A673 (cell line): Measurements from ENCODE around the gene RLF. TPM values are rescaled to one million over a fixed set of nuclear protein-coding genes. Genes with fewer than 3 reads are reported as not detected.

Experiments used
- BruUV-seq: library from RNA; stranded (reverse); fragments of 400-500 nt; replicated peaks from 2 replicates; lab custom pipeline; 2021; lab: Mats Ljungman, UMichigan
- CTCF ChIA-PET: fragments of 300-600 bp; sonication (Branson Sonifier 250); formaldehyde crosslinking; loops from one replicate; lab custom pipeline; 2022; ENCODE audit warnings: antibody characterized with exemption; lab: Charles Lee
- POLR2A ChIA-PET: fragments of 300-600 bp; sonication (Branson Sonifier 250); formaldehyde crosslinking; loops from one replicate; lab custom pipeline; 2022; ENCODE audit warnings: antibody characterized with exemption; ENCODE audit not compliant: low non-redundant PET; lab: Charles Lee
- DNase-seq: peaks from one replicate; pipeline ENCODE4 v3.0.0-alpha.2; 2015; ENCODE audit warnings: low spot score
- H3K27ac ChIP-seq: fragments of 200-600 bp; sonication (generic); 2 replicates; pipeline ENCODE4 v1.5.1; 2016; ENCODE audit warnings: mixed run types, low read depth, mild to moderate bottlenecking, mixed read lengths, antibody characterized with exemption, low read length; ENCODE audit not compliant: poor library complexity, severe bottlenecking
- H3K27me3 ChIP-seq: fragments of 200-600 bp; sonication (generic); replicated peaks from 2 replicates; pipeline ENCODE4 v1.6.1; 2017; ENCODE audit warnings: mixed run types, low read depth, mild to moderate bottlenecking, mixed read lengths, antibody characterized with exemption, low read length; ENCODE audit not compliant: insufficient read depth, poor library complexity
- H3K36me3 ChIP-seq: fragments of 200-600 bp; sonication (generic); 2 replicates; pipeline ENCODE4 v1.6.1; 2016; ENCODE audit warnings: mixed run types, mild to moderate bottlenecking, mixed read lengths, antibody characterized with exemption, low read length; ENCODE audit not compliant: insufficient read depth, poor library complexity, severe bottlenecking
- H3K4me1 ChIP-seq: fragments of 200-600 bp; sonication (generic); 2 replicates; pipeline ENCODE4 v1.6.1; 2017; ENCODE audit warnings: mixed run types, mild to moderate bottlenecking, mixed read lengths, antibody characterized with exemption, low read length; ENCODE audit not compliant: insufficient read depth, poor library complexity, severe bottlenecking
- H3K4me3 ChIP-seq: fragments of 200-600 bp; sonication (generic); 2 replicates; pipeline ENCODE4 v1.5.1; 2016; ENCODE audit warnings: low read depth, mixed run types, mild to moderate bottlenecking, mixed read lengths, low read length; ENCODE audit not compliant: poor library complexity, severe bottlenecking
- H3K9me3 ChIP-seq: fragments of 200-600 bp; sonication (generic); 2 replicates; pipeline ENCODE4 v1.6.1; 2016; ENCODE audit warnings: mixed run types, low read depth, mild to moderate bottlenecking, mixed read lengths, antibody characterized with exemption, low read length; ENCODE audit not compliant: poor library complexity, severe bottlenecking
- CTCF ChIP-seq: fragments of 300-800, 200-600 bp; sonication (generic); conservative IDR thresholded peaks from 2 replicates; pipeline ENCODE4 v1.5.1; 2017; ENCODE audit warnings: low read depth, mild to moderate bottlenecking, antibody characterized with exemption, low read length, moderate library complexity, mixed read lengths
- EZH2 ChIP-seq: fragments of 200-600 bp; sonication (generic); IDR thresholded peaks from 2 replicates; pipeline ENCODE4 v1.6.1; 2017; ENCODE audit warnings: borderline replicate concordance, low read depth, mild to moderate bottlenecking, mixed read lengths, antibody characterized with exemption, low read length; ENCODE audit not compliant: poor library complexity, severe bottlenecking
- intact Hi-C: fragments of 100-400 bp; cut with micrococcal nuclease; formaldehyde crosslinking; loops from one replicate; pipeline ENCODE4 v1.10.0; 2022; ENCODE audit not compliant: unreplicated experiment
- total RNA-seq: library from RNA; stranded (reverse); gene quantifications from 2 replicates; pipeline ENCODE4 v1.2.3, GENCODE V29; 2021

RLF gene
- total RNA-seq, 1 experiment from 2014 or later: 18.1 TPM

- POLR2A ChIA-PET: interaction anchor here (0.5 to 0.6 kb wide), 2 partner anchors 167 to 272 kb away, joined by 3 to 5 read pairs; no protein-coding TSS in a partner anchor
- DNase-seq: no peak
- intact Hi-C loops: no loop called here
- TF ChIP-seq CTCF: no peak
- TF ChIP-seq EZH2: no peak
- no peaks in the 10 kb centered on the region for H3K4me1 ChIP-seq
- no peak overlapping the region for H3K27ac ChIP-seq
- peak overlapping the region; percentile 39 for H3K4me3 ChIP-seq
- no peaks in the 10 kb centered on the region for H3K9me3 ChIP-seq
- no peaks in the 10 kb centered on the region for H3K27me3 ChIP-seq
- CTCF ChIA-PET: interaction anchor here (0.6 to 1.0 kb wide), 2 partner anchors 11 to 12 kb away, joined by 3 to 5 read pairs; no protein-coding TSS in a partner anchor
- H3K36me3 ChIP-seq: no peaks in the 10 kb centered on the region
- BruUV-seq: no TSS peak
Measured at GRCh38 chr1:40133312-40133665, 27.9 kb upstream of the RLF start.

- BruUV-seq: no TSS peak
- ChIA-PET POLR2A (no interaction called here), CTCF (interaction anchor here (0.6 kb wide), 1 partner anchor 11 kb away, joined by 5 read pairs; no protein-coding TSS in a partner anchor)
- no peak overlapping the region for H3K4me3 ChIP-seq
- TF ChIP-seq CTCF (no peak), EZH2 (no peak)
- H3K27ac ChIP-seq: no peak overlapping the region
- H3K9me3 ChIP-seq: no peaks in the 10 kb centered on the region
- H3K36me3 ChIP-seq: no peaks in the 10 kb centered on the region
- intact Hi-C loops: no loop called here
- DNase-seq: no peak
- no peaks in the 10 kb centered on the region for H3K27me3 ChIP-seq
- H3K4me1 ChIP-seq: no peaks in the 10 kb centered on the region
Measured at GRCh38 chr1:40133839-40134238, 27.3 kb upstream of the RLF start.

GRCh38 chr1:40140211-40140973 is 20.8 kb upstream of the RLF start:
- ChIA-PET POLR2A (interaction anchor here (0.6 kb wide), 1 partner anchor 9 kb away, joined by 3 read pairs; no protein-coding TSS in a partner anchor), CTCF (interaction anchor here (1.0 kb wide), 1 partner anchor 298 kb away, joined by 3 read pairs; no protein-coding TSS in a partner anchor)
- no peak for DNase-seq
- Histone ChIP-seq H3K4me1 (no peaks in the 10 kb centered on the region), H3K27me3 (peaks cover 3% of the 10 kb centered on the region), H3K4me3 (no peak overlapping the region), H3K9me3 (no peaks in the 10 kb centered on the region), H3K27ac (no peak overlapping the region), H3K36me3 (no peaks in the 10 kb centered on the region)
- intact Hi-C loops: loop anchor here (10.0 kb wide), 1 partner anchor 294 kb away; no protein-coding TSS in a partner anchor
- TF ChIP-seq CTCF: no peak
- no peak for TF ChIP-seq EZH2
- BruUV-seq: no TSS peak
